ENCODE measurements around the gene KRTAP20-2.

KRTAP20-2 gene

GRCh38 chr21:30620080-30620479, 14.9 kb upstream of the KRTAP20-2 start:
- Histone ChIP-seq H3K27me3 (ENCODE audit: control insufficient read depth, insufficient read depth, low read length) (no peaks in the 10 kb centered on the region), H3K79me2 (no peaks in the 10 kb centered on the region), H3K27ac (no peak overlapping the region), H3K4me1 (no peaks in the 10 kb centered on the region), H3K4me3 (ENCODE audit: low read depth, low read length) (no peak overlapping the region), H3K36me3 (ENCODE audit: control insufficient read depth, insufficient read depth, low read length) (no peaks in the 10 kb centered on the region), H2AFZ (no peak overlapping the region), H3K4me2 (ENCODE audit: low read length) (no peak overlapping the region), H3K9ac (no peak overlapping the region), H3K9me3 (ENCODE audit: control insufficient read depth, low read length) (no peaks in the 10 kb centered on the region)
- TF ChIP-seq CTCF (IDR thresholded peaks at IDR 0.05) = no peak

GRCh38 chr21:30620522-30620921, 14.5 kb upstream of the KRTAP20-2 start, which contains the start of gene KRTAP20-4:
Gene KRTAP20-4 (plus strand): TSS chr21:30620627.
- H3K79me2 ChIP-seq = no peaks in the 10 kb centered on the region
- TF ChIP-seq CTCF (IDR thresholded peaks at IDR 0.05) = no peak
- no peak within 1 kb of the TSS for H3K4me3 ChIP-seq (ENCODE audit: low read depth, low read length)
- no peaks in the 10 kb centered on the region for H3K9me3 ChIP-seq (ENCODE audit: control insufficient read depth, low read length)
- no peaks in the 10 kb centered on the region for H3K27me3 ChIP-seq (ENCODE audit: control insufficient read depth, insufficient read depth, low read length)
- no peaks in the 10 kb centered on the region for H3K36me3 ChIP-seq (ENCODE audit: control insufficient read depth, insufficient read depth, low read length)
- no peak within 1 kb of the TSS for H2AFZ ChIP-seq
- no peak within 1 kb of the TSS for H3K4me2 ChIP-seq (ENCODE audit: low read length)
- H3K9ac ChIP-seq = no peak within 1 kb of the TSS
- H3K27ac ChIP-seq = no peak within 1 kb of the TSS
- no peaks in the 10 kb centered on the region for H3K4me1 ChIP-seq

DNA sequence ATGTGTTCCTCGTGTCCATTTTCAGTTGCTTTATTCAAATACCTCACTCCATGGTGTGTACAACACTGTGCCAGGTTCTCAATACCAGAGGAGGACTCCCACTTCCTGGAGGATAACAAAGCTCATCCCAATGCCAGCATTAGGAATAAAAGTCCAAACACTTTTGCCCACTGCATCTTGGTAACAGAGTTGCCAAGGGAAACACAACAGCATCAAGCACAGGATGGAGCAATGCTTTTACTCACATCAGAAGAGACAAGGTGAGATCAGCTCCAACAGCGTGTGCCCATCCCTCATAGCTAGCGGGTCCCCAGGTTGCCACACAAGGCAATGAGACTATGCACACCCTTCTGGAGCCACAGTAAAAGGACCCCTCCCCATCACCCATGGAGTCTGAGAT, 11.6 kb upstream of the KRTAP20-2 start:
- Histone ChIP-seq H3K4me3 (ENCODE audit: low read depth, low read length) (no peak overlapping the region), H3K9ac (no peak overlapping the region), H3K79me2 (no peaks in the 10 kb centered on the region), H3K9me3 (ENCODE audit: control insufficient read depth, low read length) (no peaks in the 10 kb centered on the region), H3K27me3 (ENCODE audit: control insufficient read depth, insufficient read depth, low read length) (no peaks in the 10 kb centered on the region), H3K36me3 (ENCODE audit: control insufficient read depth, insufficient read depth, low read length) (no peaks in the 10 kb centered on the region), H3K27ac (no peak overlapping the region), H2AFZ (no peak overlapping the region), H3K4me1 (no peaks in the 10 kb centered on the region), H3K4me2 (ENCODE audit: low read length) (no peak overlapping the region)
- TF ChIP-seq CTCF (IDR thresholded peaks at IDR 0.05) = no peak

- no peaks in the 10 kb centered on the region for H3K27me3 ChIP-seq (ENCODE audit: control insufficient read depth, insufficient read depth, low read length)
- no peaks in the 10 kb centered on the region for H3K79me2 ChIP-seq
- H2AFZ ChIP-seq = no peak overlapping the region
- no peak overlapping the region for H3K4me3 ChIP-seq (ENCODE audit: low read depth, low read length)
- no peak for TF ChIP-seq CTCF (IDR thresholded peaks at IDR 0.05)
- H3K36me3 ChIP-seq (ENCODE audit: control insufficient read depth, insufficient read depth, low read length) = no peaks in the 10 kb centered on the region
- no peaks in the 10 kb centered on the region for H3K9me3 ChIP-seq (ENCODE audit: control insufficient read depth, low read length)
- H3K4me2 ChIP-seq (ENCODE audit: low read length) = no peak overlapping the region
- H3K9ac ChIP-seq = no peak overlapping the region
- no peaks in the 10 kb centered on the region for H3K4me1 ChIP-seq
- no peak overlapping the region for H3K27ac ChIP-seq
These were observed 9.4 kb upstream of the KRTAP20-2 start for GRCh38 chr21:30625449-30626165.

- Histone ChIP-seq H3K79me2 (no peaks in the 10 kb centered on the region), H3K4me1 (no peaks in the 10 kb centered on the region), H2AFZ (no peak overlapping the region), H3K4me2 (ENCODE audit: low read length) (no peak overlapping the region), H3K9me3 (ENCODE audit: control insufficient read depth, low read length) (no peaks in the 10 kb centered on the region), H3K9ac (no peak overlapping the region), H3K27me3 (ENCODE audit: control insufficient read depth, insufficient read depth, low read length) (no peaks in the 10 kb centered on the region), H3K27ac (no peak overlapping the region), H3K36me3 (ENCODE audit: control insufficient read depth, insufficient read depth, low read length) (no peaks in the 10 kb centered on the region), H3K4me3 (ENCODE audit: low read depth, low read length) (no peak overlapping the region)
- TF ChIP-seq CTCF (IDR thresholded peaks at IDR 0.05) = no peak
These were observed 6.9 kb upstream of the KRTAP20-2 start for GRCh38 chr21:30628109-30628508.

Data from parathyroid adenoma (tissue), 2 donors.